GM12874 (cell line): ENCODE measurements around the gene KATNIP.

Experiments
- CTCF ChIP-seq: IDR thresholded peaks from 2 replicates; pipeline ENCODE4 v1.5.1; 2011; ENCODE audit warnings: low read depth, mild to moderate bottlenecking, control low read depth, low read length, moderate library complexity; ENCODE audit not compliant: insufficient read depth

KATNIP gene

DNA sequence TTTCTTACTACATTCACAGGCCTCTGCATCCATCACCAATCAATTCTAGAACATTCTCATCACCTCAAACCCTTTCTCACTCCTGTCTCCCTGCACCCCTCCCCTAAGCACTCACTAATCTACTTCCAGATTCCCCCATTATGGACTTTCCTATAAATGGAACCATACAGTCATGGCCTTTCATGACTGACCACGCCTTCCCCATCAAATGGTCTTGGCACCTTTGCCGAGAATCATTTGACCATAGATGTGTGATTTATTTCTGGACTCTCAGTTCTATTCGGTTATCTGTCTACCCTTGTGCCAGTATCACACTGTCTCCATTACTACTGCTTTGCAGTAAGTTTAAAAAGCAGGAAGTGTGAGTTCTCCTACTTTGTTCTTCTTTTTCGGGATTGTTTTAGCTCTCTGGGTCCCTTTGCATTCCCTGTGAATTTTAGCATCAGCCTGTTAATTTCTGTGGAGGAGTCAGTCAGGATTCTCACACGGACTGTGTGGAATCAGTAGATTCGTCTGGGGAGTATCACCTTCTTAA is 27.7 kb upstream of the KATNIP start:
- no peak for TF ChIP-seq CTCF

- TF ChIP-seq CTCF: no peak
Observed at GRCh38 chr16:27526180-27526579, 23.8 kb upstream of the KATNIP start.

- TF ChIP-seq CTCF: no peak
Observed at GRCh38 chr16:27528294-27528693, 21.6 kb upstream of the KATNIP start.

GRCh38 chr16:27529962-27530361 is 20.0 kb upstream of the KATNIP start:
- TF ChIP-seq CTCF: no peak

DNA sequence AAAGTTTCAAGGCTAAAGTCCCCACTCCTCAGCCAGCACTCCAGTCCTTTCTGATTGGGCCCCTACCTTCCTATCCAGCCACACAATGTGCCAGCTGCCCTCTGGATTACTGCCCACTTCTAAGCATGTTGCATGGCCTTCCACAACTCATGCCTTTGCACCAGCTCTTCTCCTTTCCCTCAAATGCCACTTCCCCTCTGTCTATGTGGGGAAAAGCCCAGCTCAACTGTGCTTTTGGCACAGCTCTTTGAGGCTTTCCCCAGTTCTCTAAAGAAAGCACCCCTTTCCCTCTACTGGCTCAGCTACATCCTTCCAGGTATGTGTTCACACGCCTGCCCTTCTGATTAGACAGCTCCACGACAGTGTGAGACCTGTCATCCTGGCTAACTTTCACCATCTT is 18.8 kb upstream of the KATNIP start:
- no peak for TF ChIP-seq CTCF

GRCh38 chr16:27531826-27532800 is 17.8 kb upstream of the KATNIP start:
- TF ChIP-seq CTCF: no peak

DNA sequence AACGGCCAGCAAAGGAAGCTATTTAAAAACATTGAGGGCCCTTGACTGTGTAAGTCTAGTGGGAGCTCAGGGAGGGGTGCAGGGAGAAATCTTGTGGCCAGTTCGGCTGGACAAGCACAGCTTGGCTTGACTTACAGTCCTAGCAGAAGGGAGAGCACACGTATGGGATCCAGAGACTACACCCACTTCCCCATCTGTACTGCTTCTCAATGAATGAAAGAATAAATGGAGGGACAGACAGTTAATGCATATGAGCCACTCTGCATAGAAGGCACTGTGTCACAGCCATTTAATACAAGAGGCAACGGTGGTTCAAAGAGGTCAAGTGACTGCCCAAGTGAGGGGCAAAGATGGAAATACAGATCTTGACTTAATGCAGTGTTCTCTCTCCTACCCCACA is 15.7 kb upstream of the KATNIP start:
- no peak for TF ChIP-seq CTCF
